ENCODE data around the gene TRDMT1.
A peak's percentile ranks its signal among the peaks of the same experiment; 100 is the strongest.

Gene TRDMT1

DNA sequence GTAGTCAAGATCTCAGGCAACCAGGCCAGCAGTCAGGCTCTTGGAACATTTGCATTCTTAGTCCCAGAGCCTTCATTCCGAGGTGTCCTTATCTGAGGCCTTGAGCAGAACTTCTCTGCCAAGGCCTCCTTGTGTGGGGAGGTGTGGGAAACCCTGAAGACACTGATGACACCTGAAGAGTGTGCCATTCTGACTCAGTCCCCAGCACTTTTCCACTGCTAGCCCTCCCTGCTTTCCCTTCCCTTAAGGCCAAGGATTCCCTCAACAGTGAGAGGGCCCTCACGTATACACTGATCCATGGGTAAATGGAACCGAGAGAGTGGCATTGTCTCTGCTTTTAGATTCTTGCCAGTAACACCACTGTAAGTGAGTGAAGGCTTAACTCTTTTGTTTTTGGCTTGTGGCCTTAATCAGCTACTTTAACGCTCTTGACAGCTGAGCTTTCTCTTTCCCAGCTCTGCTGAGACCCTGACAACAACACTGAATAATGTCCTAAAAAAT lies 30.3 kb downstream of the TRDMT1 start:
- DNase-seq, result no peak

DNA sequence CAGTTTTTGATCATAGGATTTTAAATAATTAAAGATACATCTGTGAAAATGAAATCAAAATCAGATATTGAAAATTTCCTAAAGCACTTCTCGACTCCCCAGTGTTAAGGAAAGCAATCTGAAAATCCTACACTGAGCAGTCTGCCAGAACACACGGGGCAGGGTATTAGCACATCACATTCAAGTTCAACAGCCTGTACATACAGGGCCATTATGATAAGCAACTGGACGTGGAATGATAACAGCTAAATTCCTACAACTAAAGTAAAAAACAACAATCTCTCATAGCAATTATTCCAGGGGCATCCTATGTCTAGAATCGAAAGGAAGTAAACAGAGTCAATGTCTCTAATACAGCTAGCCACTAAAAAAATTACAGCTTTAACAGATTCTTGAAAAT lies 31.7 kb downstream of the TRDMT1 start:
- peak; percentile 21 for DNase-seq

DNA sequence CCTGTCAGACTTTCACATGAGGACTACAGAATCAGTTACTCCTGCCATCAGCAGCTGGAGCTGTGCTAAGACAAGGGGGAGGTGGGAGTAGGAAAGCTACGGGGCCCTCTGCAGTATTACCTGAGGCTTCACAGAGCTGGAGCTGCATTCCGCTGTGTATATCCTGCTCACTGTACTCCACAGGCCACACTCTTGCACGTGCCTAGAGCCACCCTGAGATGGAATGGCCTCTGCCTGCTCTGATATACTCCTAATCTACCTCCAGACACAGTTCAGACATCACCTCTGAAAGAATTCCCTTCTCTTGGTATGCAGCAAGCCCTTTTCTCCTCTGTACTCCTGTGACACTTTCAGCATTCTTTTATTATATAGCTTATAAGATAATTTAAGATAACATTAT lies 34.8 kb downstream of the TRDMT1 start:
- no peak for DNase-seq

DNA sequence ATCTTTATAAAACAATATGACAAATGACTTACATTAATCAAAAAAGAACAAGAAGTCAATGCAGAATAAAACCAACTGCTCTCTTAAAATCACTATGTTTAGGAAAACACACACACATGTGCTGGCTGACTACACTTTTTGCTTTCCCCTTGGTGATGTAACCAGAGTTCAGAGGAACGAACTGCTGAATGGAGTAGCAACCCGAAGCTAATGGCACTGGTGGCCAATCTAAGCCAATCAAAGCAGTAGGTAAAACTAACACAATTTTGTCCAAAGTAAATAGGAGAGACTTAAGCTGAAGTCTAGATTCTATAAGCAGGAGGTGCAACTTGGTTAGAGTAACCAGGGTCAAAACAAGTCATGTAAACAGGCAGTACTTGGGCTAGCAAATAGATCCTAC lies 38.6 kb downstream of the TRDMT1 start:
- DNase-seq, result no peak

- DNase-seq, result no peak
Measured at GRCh38 chr10:17161775-17162174, 39.7 kb downstream of the TRDMT1 start.

DNA sequence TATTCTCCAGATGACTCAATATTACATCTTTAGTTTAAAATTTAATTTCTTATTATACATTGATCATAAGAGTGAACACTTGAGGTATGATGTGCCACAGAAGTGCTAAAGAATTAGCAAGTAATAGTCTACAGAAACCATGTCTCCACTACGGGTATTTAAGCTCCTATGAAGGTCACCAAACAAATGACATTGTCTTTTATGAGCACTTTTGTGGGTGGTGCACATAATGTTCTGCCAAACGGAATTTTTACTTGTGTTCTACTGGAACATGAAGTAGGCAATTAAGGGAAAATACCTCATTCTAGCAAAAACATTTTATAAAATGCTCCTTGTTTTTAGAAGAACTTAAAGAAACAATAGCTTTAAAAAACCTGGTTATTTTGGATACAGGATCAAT lies 44.4 kb downstream of the TRDMT1 start:
- no peak for DNase-seq

DNA sequence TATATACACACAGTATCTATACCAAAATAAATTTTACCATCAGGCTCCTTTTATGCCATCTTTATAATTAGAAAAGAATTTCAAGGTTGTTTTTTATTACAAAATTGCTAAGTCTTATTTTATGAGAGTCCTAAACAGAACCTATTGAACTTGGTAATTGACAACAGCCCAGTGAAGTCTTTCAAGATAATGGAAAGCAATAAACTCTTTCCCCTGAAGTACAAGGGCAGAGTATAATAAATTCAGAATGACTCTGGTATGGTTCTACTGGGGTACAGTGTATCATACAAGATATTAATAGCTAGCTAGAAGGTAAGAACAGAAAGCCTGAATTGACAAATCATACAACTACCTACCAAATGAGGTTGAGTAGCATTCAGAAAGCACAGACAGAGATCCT lies 45.6 kb downstream of the TRDMT1 start:
- DNase-seq, result no peak

- DNase-seq, result no peak
Measured at GRCh38 chr10:17154116-17154515, 47.4 kb downstream of the TRDMT1 start.

GRCh38 chr10:17153321-17153720 lies 48.2 kb downstream of the TRDMT1 start:
- DNase-seq, result no peak

GRCh38 chr10:17151716-17152115 lies 49.8 kb downstream of the TRDMT1 start:
- no peak for DNase-seq

- DNase-seq, result no peak
Measured at GRCh38 chr10:17147884-17148489, 53.5 kb downstream of the TRDMT1 start.

GRCh38 chr10:17146892-17147291 lies 54.6 kb downstream of the TRDMT1 start:
- no peak for DNase-seq

GRCh38 chr10:17145239-17145638 lies 56.2 kb downstream of the TRDMT1 start:
- DNase-seq, result no peak

DNA sequence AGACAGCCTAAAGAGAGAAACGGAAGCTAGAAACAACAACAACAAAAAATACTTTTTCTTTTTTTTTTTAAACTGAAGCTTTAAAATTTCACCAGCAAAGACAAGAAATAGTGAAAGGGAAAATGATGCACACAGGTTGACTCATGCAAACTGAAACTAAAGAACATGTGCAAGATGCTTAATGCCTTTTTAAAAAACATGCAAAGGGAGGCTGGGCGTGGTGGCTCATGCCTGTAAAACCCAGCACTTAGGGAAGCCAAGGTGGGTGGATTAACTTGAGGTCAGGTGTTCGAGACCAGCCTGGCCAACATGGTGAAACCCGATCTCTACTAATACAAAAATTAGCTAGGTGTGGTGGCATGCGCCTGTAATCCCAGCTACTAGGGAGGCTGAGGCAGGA lies 56.7 kb downstream of the TRDMT1 start:
- no peak for DNase-seq

DNA sequence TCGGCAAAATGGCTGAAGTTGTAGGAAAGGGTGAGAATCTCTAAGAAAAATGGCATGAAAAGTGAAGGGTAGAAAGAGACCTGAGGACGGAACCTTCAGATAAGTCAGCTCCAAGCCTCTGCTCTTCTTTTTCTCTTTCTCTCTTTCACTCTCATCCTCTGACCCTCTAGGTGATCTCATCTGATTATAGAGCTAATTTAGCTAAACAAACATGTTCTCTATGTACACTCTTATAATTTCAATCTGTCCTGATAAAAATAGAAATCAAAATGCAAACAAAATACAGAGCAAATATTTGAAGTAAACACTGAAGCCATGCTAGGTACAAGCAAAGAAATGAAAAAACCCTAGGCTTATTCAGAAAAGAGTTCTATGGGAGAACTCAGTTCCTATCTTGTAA lies 57.4 kb downstream of the TRDMT1 start:
- no peak for DNase-seq

DNA sequence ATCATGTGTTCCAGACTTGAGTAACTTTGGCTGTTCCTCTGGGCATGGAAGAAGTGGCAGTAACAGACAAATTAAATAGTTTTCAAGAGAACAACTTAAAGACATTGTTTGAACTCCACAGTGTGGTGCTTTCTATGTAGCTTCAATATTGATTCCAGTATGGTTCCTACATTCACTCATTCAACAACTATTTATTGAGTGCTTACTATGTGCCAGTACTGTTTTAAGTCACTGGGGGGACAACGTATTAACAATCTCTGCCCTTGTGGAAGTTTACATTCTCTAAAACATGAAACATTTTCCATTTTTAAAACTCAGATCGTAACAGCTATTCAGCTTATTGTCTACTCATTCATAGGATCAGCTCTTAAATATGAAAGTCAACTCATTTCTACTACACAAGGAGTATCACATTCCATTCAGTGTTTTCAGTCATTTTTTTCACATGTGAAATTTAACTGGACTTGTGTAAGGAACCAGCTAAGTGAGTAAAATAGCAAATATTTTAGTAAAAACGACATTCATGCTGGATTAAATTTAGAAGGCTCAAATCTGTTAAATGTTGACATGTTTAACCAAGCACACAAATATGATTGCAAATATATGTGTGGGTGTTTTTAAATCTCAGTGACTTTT lies 58.3 kb downstream of the TRDMT1 start:
- no peak for DNase-seq

GRCh38 chr10:17141504-17142229 lies 59.8 kb downstream of the TRDMT1 start:
- DNase-seq, result no peak

GRCh38 chr10:17140386-17140761 lies 61.1 kb downstream of the TRDMT1 start:
- no peak for DNase-seq

GRCh38 chr10:17138460-17139042 lies 62.9 kb downstream of the TRDMT1 start:
- DNase-seq, result no peak

- DNase-seq, result no peak
Measured at GRCh38 chr10:17134737-17135260, 66.7 kb downstream of the TRDMT1 start.

DNA sequence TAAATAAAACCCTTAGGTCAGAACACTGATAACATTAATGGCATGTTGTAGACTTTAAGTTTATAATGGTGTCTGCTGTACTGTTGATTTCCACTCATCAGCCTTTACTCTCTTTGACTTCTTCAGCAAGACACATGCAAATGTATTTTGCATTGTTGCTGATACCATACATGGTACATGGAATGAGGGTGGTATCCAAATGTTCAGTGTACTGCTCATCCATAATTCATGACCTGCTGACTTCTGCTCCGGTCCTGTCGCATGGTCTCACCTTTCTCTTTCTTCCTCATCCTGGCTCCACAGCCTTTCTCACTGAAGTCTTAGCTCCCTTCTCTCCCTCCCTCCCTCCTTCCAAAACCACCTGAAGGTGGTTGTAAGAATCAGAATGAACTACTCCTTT lies 67.2 kb downstream of the TRDMT1 start:
- no peak for DNase-seq

- no peak for DNase-seq
Measured at GRCh38 chr10:17129741-17130140, 71.7 kb downstream of the TRDMT1 start, which contains the start of gene CUBN. Gene CUBN, minus strand, starts transcription at chr10:17129811. Its CDS starts 46 bp downstream, at chr10:17129765.

DNA sequence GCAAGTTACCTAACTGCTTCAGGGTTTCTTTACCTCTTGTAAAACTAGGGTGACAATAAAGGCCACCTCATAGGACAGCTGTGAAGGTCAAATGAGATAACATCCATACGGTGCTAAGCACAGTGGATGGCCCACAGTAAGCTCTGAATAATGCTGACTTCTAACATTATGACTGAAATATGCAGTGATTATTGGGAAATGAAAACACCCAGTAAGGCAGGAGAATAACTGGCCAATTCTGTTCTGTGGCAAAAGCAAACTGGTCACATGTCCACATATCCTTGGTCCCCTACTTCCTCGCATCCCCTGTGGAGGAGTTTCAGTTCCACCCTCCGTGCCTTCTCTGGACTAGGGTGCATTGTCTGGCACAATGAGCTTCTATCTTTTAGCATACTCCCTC lies 73.2 kb downstream of the TRDMT1 start:
- no peak for DNase-seq

GRCh38 chr10:17126327-17126726 lies 75.1 kb downstream of the TRDMT1 start:
- DNase-seq, result no peak

Measured in hematopoietic multipotent progenitor cell treated with erythropoietin and hydrocortisone succinate and interleukin-3 and kit ligand, for 6 days (in vitro differentiated cells).